ENCODE results near the gene NRXN3.
"Not testable (repeated sequence)": the region's sequence is repeated elsewhere in the genome, so short reads cannot be mapped to it uniquely, and the experiment has no call there.

Gene NRXN3

GRCh38 chr14:78403278-78403815 lies 233.2 kb downstream of the NRXN3 start:
- peak; percentile 24 to 32 for DNase-seq (ENCODE audit: low read depth in 2 of 2)

GRCh38 chr14:78405079-78405856 lies 235.1 kb downstream of the NRXN3 start:
- DNase-seq (ENCODE audit: low read depth in 2 of 2) = no peak

- no peak for DNase-seq (ENCODE audit: low read depth in 2 of 2)
Observed at GRCh38 chr14:78412475-78412874, 242.3 kb downstream of the NRXN3 start.

GRCh38 chr14:78414172-78414571 lies 244.0 kb downstream of the NRXN3 start:
- no peak for DNase-seq (ENCODE audit: low read depth in 2 of 2)

- DNase-seq (ENCODE audit: low read depth in 2 of 2) = no peak
Observed at GRCh38 chr14:78417532-78417931, 247.4 kb downstream of the NRXN3 start.

- DNase-seq (ENCODE audit: low read depth in 2 of 2) = no peak
Observed at GRCh38 chr14:78424311-78424710, 254.1 kb downstream of the NRXN3 start.

- no peak for DNase-seq (ENCODE audit: low read depth in 2 of 2)
Observed at GRCh38 chr14:78425330-78425729, 255.2 kb downstream of the NRXN3 start.

GRCh38 chr14:78425782-78426181 lies 255.6 kb downstream of the NRXN3 start:
- no peak for DNase-seq (ENCODE audit: low read depth in 2 of 2)

- no peak for DNase-seq (ENCODE audit: low read depth in 2 of 2)
Observed at GRCh38 chr14:78432046-78432445, 261.9 kb downstream of the NRXN3 start.

GRCh38 chr14:78437448-78437847 lies 267.3 kb downstream of the NRXN3 start:
- not testable (repeated sequence) for DNase-seq (ENCODE audit: low read depth in 2 of 2)

GRCh38 chr14:78440356-78440894 lies 270.3 kb downstream of the NRXN3 start:
- no peak for DNase-seq (ENCODE audit: low read depth in 2 of 2)

GRCh38 chr14:78443834-78444233 lies 273.7 kb downstream of the NRXN3 start:
- DNase-seq (ENCODE audit: low read depth in 2 of 2) = no peak

GRCh38 chr14:78445275-78445674 lies 275.1 kb downstream of the NRXN3 start:
- DNase-seq (ENCODE audit: low read depth in 2 of 2) = no peak

- no peak for DNase-seq (ENCODE audit: low read depth in 2 of 2)
Observed at GRCh38 chr14:78446807-78447206, 276.6 kb downstream of the NRXN3 start.

- DNase-seq (ENCODE audit: low read depth in 2 of 2) = peak in 1 of 2 experiments; percentile 4
Observed at GRCh38 chr14:78448164-78449094, 278.3 kb downstream of the NRXN3 start.

- no peak for DNase-seq (ENCODE audit: low read depth in 2 of 2)
Observed at GRCh38 chr14:78450669-78451318, 280.6 kb downstream of the NRXN3 start.

- no peak for DNase-seq (ENCODE audit: low read depth in 2 of 2)
Observed at GRCh38 chr14:78451319-78451695, 281.1 kb downstream of the NRXN3 start.

GRCh38 chr14:78455896-78456435 lies 285.8 kb downstream of the NRXN3 start:
- DNase-seq (ENCODE audit: low read depth in 2 of 2) = no peak

GRCh38 chr14:78469947-78470346 lies 299.8 kb downstream of the NRXN3 start:
- DNase-seq (ENCODE audit: low read depth in 2 of 2) = no peak

GRCh38 chr14:78479127-78479780 lies 309.1 kb downstream of the NRXN3 start:
- DNase-seq (ENCODE audit: low read depth in 2 of 2) = no peak

- DNase-seq (ENCODE audit: low read depth in 2 of 2) = no peak
Observed at GRCh38 chr14:78484028-78484427, 313.9 kb downstream of the NRXN3 start.
